ENCODE results near the gene ARHGAP24. TPM values are rescaled to one million over a fixed set of nuclear protein-coding genes. Genes with fewer than 3 reads are reported as not detected.

The ARHGAP24 gene
- total and polyA plus RNA-seq, 2 donors from 2014 or later: 78.1 to 94.7 TPM

GRCh38 chr4:85496126-85496849 lies 21.3 kb downstream of the ARHGAP24 start:
- DNase-seq: no peak
- Histone ChIP-seq H3K27me3 (ENCODE audit: control insufficient read depth, insufficient read depth, low read length) (no peaks in the 10 kb centered on the region), H3K4me3 (ENCODE audit: low read length in 3 of 3) (no peak overlapping the region), H3K27ac (ENCODE audit: low read depth in 2 of 2, low read length in 2 of 2) (no peak overlapping the region), H3K9ac (ENCODE audit: low read length in 3 of 3) (no peak overlapping the region), H3K36me3 (ENCODE audit: control insufficient read depth in 2 of 3, insufficient read depth in 3 of 3, low read length in 3 of 3) (no peaks in the 10 kb centered on the region), H3K4me1 (ENCODE audit: control insufficient read depth in 2 of 3, insufficient read depth in 2 of 3, low read depth in 1 of 3, low read length in 3 of 3) (no peaks in the 10 kb centered on the region), H3K9me3 (ENCODE audit: control insufficient read depth in 2 of 3, insufficient read depth in 1 of 3, low read length in 3 of 3) (no peaks in the 10 kb centered on the region)
- TF ChIP-seq CTCF (IDR thresholded peaks at IDR 0.05; ENCODE audit: borderline replicate concordance, extremely low read depth, insufficient read depth): no peak
- intact Hi-C loops (cut with DNase I): no loop called here
- FAIRE-seq: no peak

- intact Hi-C loops (cut with DNase I): no loop called here
- TF ChIP-seq CTCF (IDR thresholded peaks at IDR 0.05; ENCODE audit: borderline replicate concordance, extremely low read depth, insufficient read depth): no peak
- no peaks in the 10 kb centered on the region for H3K9me3 ChIP-seq (ENCODE audit: control insufficient read depth in 2 of 3, insufficient read depth in 1 of 3, low read length in 3 of 3)
- DNase-seq (no peak), FAIRE-seq (no peak)
- no peak overlapping the region for H3K27ac ChIP-seq (ENCODE audit: low read depth in 2 of 2, low read length in 2 of 2)
- H3K27me3 ChIP-seq (ENCODE audit: control insufficient read depth, insufficient read depth, low read length): no peaks in the 10 kb centered on the region
- no peak overlapping the region for H3K4me3 ChIP-seq (ENCODE audit: low read length in 3 of 3)
- H3K4me1 ChIP-seq (ENCODE audit: control insufficient read depth in 2 of 3, insufficient read depth in 2 of 3, low read depth in 1 of 3, low read length in 3 of 3): no peaks in the 10 kb centered on the region
- H3K9ac ChIP-seq (ENCODE audit: low read length in 3 of 3): no peak overlapping the region
- H3K36me3 ChIP-seq (ENCODE audit: control insufficient read depth in 2 of 3, insufficient read depth in 3 of 3, low read length in 3 of 3): no peaks in the 10 kb centered on the region
Observed at GRCh38 chr4:85496933-85497332, 22.0 kb downstream of the ARHGAP24 start.

- no peaks in the 10 kb centered on the region for H3K9me3 ChIP-seq (ENCODE audit: control insufficient read depth in 2 of 3, insufficient read depth in 1 of 3, low read length in 3 of 3)
- DNase-seq (no peak), FAIRE-seq (no peak)
- H3K27ac ChIP-seq (ENCODE audit: low read depth in 2 of 2, low read length in 2 of 2): no peak overlapping the region
- H3K27me3 ChIP-seq (ENCODE audit: control insufficient read depth, insufficient read depth, low read length): no peaks in the 10 kb centered on the region
- no peaks in the 10 kb centered on the region for H3K4me1 ChIP-seq (ENCODE audit: control insufficient read depth in 2 of 3, insufficient read depth in 2 of 3, low read depth in 1 of 3, low read length in 3 of 3)
- H3K4me3 ChIP-seq (ENCODE audit: low read length in 3 of 3): no peak overlapping the region
- H3K9ac ChIP-seq (ENCODE audit: low read length in 3 of 3): no peak overlapping the region
- intact Hi-C loops (cut with DNase I): no loop called here
- H3K36me3 ChIP-seq (ENCODE audit: control insufficient read depth in 2 of 3, insufficient read depth in 3 of 3, low read length in 3 of 3): no peaks in the 10 kb centered on the region
- no peak for TF ChIP-seq CTCF (IDR thresholded peaks at IDR 0.05; ENCODE audit: borderline replicate concordance, extremely low read depth, insufficient read depth)
Observed at GRCh38 chr4:85498068-85498733, 23.3 kb downstream of the ARHGAP24 start.
